HepG2 (cell line): ENCODE data around the gene PFN4. TPM values are rescaled to one million over a fixed set of nuclear protein-coding genes. Genes with fewer than 3 reads are reported as not detected.

ENCODE experiments used
- BRCA1 ChIP-seq: sonication (generic); formaldehyde crosslinking; IDR thresholded peaks from 2 replicates; pipeline ENCODE4 v1.4.0; 2020; ENCODE audit warnings: missing genetic modification reagents
- CBX2 ChIP-seq, 2 experiments: fragments of 200-600 bp in 1 of 2; sonication (generic); formaldehyde crosslinking in 1 of 2; IDR thresholded peaks; 2 replicates each; pipeline versions ENCODE4 v1.7.0 to v1.8.1; 2018 to 2022; ENCODE audit warnings: low read depth in 2 of 2, low read length in 1 of 2, mild to moderate bottlenecking in 1 of 2, missing genetic modification reagents in 1 of 2
- CHD4 ChIP-seq: fragments of 200-600 bp; sonication (generic); IDR thresholded peaks from 2 replicates; pipeline ENCODE4 v1.7.0; 2017; ENCODE audit warnings: mild to moderate bottlenecking, low read length, borderline replicate concordance
- DMAP1 ChIP-seq: IDR thresholded peaks from 2 replicates; pipeline ENCODE4 v1.6.1; 2016
- EZH2 ChIP-seq: conservative IDR thresholded peaks from 2 replicates; pipeline ENCODE4 v1.6.1; 2012; ENCODE audit warnings: mild to moderate bottlenecking, low read depth, low read length, moderate library complexity
- HNF4G ChIP-seq, 2 experiments: sonication (generic) in 1 of 2; formaldehyde crosslinking in 1 of 2; IDR thresholded peaks; 2 replicates each; pipeline versions ENCODE4 v1.4.0 to v1.6.1; 2011 to 2020; ENCODE audit warnings: borderline replicate concordance in 2 of 2, low read depth in 2 of 2, mild to moderate bottlenecking in 2 of 2, low read length in 1 of 2, missing genetic modification reagents in 1 of 2, moderate library complexity in 1 of 2
- KMT2A ChIP-seq: sonication (generic); formaldehyde crosslinking; IDR thresholded peaks from 2 replicates; pipeline ENCODE4 v1.4.0; 2020; ENCODE audit warnings: missing genetic modification reagents
- MED13 ChIP-seq: sonication (generic); formaldehyde crosslinking; IDR thresholded peaks from 2 replicates; pipeline ENCODE4 v1.5.0; 2020; ENCODE audit warnings: missing genetic modification reagents
- NFYB ChIP-seq: sonication (generic); formaldehyde crosslinking; IDR thresholded peaks from 2 replicates; pipeline ENCODE4 v1.4.0; 2020; ENCODE audit warnings: missing genetic modification reagents
- POLR2AphosphoS5 ChIP-seq: IDR thresholded peaks from 2 replicates; pipeline ENCODE4 v1.6.1; 2012; ENCODE audit warnings: low read depth, low read length
- PRMT3 ChIP-seq: sonication (generic); formaldehyde crosslinking; IDR thresholded peaks from 2 replicates; pipeline ENCODE4 v1.8.1; 2022; ENCODE audit warnings: low read depth, mild to moderate bottlenecking, moderate library complexity, missing genetic modification reagents, borderline replicate concordance
- RBFOX2 ChIP-seq: fragments of 200-400 bp; formaldehyde crosslinking; IDR thresholded peaks from 2 replicates; pipeline ENCODE4 v1.6.1; 2017; ENCODE audit warnings: low read depth, mild to moderate bottlenecking, low read length
- TEAD3 ChIP-seq: optimal IDR thresholded peaks from 2 replicates; pipeline ENCODE3; 2016; ENCODE audit warnings: borderline replicate concordance
- TP53 ChIP-seq: sonication (generic); formaldehyde crosslinking; conservative IDR thresholded peaks from 2 replicates; pipeline ENCODE4 v1.4.0; 2020; ENCODE audit warnings: missing genetic modification reagents
- YEATS2 ChIP-seq: sonication (generic); formaldehyde crosslinking; IDR thresholded peaks from 2 replicates; pipeline ENCODE4 v1.4.0; 2020; ENCODE audit warnings: missing genetic modification reagents, borderline replicate concordance
- ZBTB7A ChIP-seq: sonication (generic); formaldehyde crosslinking; IDR thresholded peaks from 2 replicates; pipeline ENCODE4 v1.8.0; 2022; ENCODE audit warnings: mild to moderate bottlenecking, missing genetic modification reagents
- ZNF12 ChIP-seq: sonication (generic); formaldehyde crosslinking; IDR thresholded peaks from 2 replicates; pipeline ENCODE4 v1.5.0; 2020; ENCODE audit warnings: missing genetic modification reagents
- ZNF317 ChIP-seq: sonication (generic); formaldehyde crosslinking; IDR thresholded peaks from 2 replicates; pipeline ENCODE4 v1.5.0; 2020; ENCODE audit warnings: mild to moderate bottlenecking, missing genetic modification reagents
- ZNF547 ChIP-seq: sonication (generic); formaldehyde crosslinking; IDR thresholded peaks from 2 replicates; pipeline ENCODE4 v1.5.1; 2020; ENCODE audit warnings: mild to moderate bottlenecking, missing genetic modification reagents
- ZNF629 ChIP-seq: sonication (generic); formaldehyde crosslinking; conservative IDR thresholded peaks from 2 replicates; pipeline ENCODE4 v1.5.0; 2020; ENCODE audit warnings: missing genetic modification reagents
- ZNF660 ChIP-seq: sonication (generic); formaldehyde crosslinking; IDR thresholded peaks from 2 replicates; pipeline ENCODE4 v1.5.1; 2020; ENCODE audit warnings: mild to moderate bottlenecking, low read depth, missing genetic modification reagents, borderline replicate concordance
- ZNF891 ChIP-seq: sonication (generic); formaldehyde crosslinking; IDR thresholded peaks from 2 replicates; pipeline ENCODE4 v1.5.0; 2020; ENCODE audit warnings: mild to moderate bottlenecking, missing genetic modification reagents
- polyA plus RNA-seq, 8 experiments: library from polyadenylated mRNA; depleted of rRNA in 3 of 8; stranded (reverse) in 7 of 8; unstranded in 1 of 8; fragments of >200 nt; fragmentation: Illumina TruSeq in 4 of 8; extraction: Trizol in 4 of 8; gene quantifications; 2 replicates each; pipeline versions ENCODE4 v1.2.1 to v1.2.3, GENCODE V29; 2011 to 2016; ENCODE audit warnings: low read depth in 4 of 8, missing spikeins in 1 of 8, mixed read lengths in 1 of 8; ENCODE audit not compliant: insufficient read depth in 1 of 8
- total RNA-seq, 5 experiments: library from RNA; depleted of rRNA; stranded (reverse); fragments of >200 nt; fragmentation: Illumina TruSeq; extraction: Trizol; gene quantifications; 2 replicates each; pipeline ENCODE4 v1.2.3, GENCODE V29; 2016; ENCODE audit warnings: low read depth in 1 of 5
- TF ChIP-seq, protein P1 (sequence below): sonication (generic); formaldehyde crosslinking; IDR thresholded peaks from 2 replicates; pipeline ENCODE4 v1.4.0; 2020; ENCODE audit warnings: low read depth, missing genetic modification reagents
- TF ChIP-seq, protein P2 (sequence below): fragments of 450-650 bp; IDR thresholded peaks from 2 replicates; pipeline ENCODE4 v1.6.1; 2017; ENCODE audit warnings: mild to moderate bottlenecking

Gene PFN4
- total and polyA plus RNA-seq, 2 of the 13 experiments (the other 11 are each of a cell fraction or from before 2014, with no cell fraction given) = 0.12 to 0.20 TPM

DNA sequence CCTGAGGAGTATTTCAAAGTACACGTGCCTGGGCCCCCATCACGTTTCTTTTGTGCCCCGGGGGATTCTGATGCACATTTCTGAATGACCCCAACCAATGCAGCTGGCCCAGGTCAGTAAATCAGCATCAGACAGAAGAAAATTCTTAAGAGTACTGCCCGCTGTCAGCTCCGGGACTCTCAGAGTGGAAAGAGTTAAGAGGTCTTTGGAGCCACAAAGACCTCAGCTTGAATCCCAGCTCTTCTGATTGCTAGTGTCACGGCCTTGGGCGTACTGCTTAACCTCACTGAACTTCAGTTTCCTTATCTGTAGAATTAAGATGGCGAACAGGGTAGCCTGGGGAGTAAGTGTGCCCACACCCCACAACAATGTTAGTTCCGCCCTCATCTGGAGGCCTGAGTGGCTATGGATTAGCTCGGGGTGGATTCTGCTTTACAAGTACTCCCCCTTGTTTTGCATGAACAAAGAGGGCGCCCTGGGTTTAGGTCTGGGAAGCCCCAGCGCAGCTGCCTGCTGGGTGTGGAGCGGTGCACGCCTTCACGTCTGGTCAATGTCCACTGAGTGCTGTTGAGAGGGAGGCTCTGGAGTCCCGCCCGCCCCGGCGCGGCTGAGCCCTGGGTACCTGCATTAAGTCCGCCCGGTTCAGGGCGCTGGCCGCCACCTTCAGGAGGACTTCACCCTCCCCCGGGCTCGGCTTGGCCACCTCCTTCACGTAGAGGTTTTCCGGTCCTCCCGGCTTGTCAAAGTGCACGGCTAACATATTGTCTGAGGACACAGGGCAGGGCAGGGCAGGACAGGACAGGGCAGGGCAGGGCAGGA is 39.4 kb downstream of the PFN4 start (continued):
- no peak for TF ChIP-seq PRMT3
- peak; percentile 85; the same call in 1 of the 2 replicates for TF ChIP-seq DMAP1 (CRISPR knock-in tag)
- TF ChIP-seq, protein P1, sequence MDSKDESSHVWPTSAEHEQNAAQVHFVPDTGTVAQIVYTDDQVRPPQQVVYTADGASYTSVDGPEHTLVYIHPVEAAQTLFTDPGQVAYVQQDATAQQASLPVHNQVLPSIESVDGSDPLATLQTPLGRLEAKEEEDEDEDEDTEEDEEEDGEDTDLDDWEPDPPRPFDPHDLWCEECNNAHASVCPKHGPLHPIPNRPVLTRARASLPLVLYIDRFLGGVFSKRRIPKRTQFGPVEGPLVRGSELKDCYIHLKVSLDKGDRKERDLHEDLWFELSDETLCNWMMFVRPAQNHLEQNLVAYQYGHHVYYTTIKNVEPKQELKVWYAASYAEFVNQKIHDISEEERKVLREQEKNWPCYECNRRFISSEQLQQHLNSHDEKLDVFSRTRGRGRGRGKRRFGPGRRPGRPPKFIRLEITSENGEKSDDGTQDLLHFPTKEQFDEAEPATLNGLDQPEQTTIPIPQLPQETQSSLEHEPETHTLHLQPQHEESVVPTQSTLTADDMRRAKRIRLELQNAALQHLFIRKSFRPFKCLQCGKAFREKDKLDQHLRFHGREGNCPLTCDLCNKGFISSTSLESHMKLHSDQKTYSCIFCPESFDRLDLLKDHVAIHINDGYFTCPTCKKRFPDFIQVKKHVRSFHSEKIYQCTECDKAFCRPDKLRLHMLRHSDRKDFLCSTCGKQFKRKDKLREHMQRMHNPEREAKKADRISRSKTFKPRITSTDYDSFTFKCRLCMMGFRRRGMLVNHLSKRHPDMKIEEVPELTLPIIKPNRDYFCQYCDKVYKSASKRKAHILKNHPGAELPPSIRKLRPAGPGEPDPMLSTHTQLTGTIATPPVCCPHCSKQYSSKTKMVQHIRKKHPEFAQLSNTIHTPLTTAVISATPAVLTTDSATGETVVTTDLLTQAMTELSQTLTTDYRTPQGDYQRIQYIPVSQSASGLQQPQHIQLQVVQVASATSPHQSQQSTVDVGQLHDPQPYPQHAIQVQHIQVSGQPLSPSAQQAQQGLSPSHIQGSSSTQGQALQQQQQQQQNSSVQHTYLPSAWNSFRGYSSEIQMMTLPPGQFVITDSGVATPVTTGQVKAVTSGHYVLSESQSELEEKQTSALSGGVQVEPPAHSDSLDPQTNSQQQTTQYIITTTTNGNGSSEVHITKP = peak; percentile 74; the same call in 1 of the 2 replicates
- peak; percentile 83 for TF ChIP-seq KMT2A (CRISPR knock-in tag)
- peak; percentile 93 for TF ChIP-seq RBFOX2
- peak; percentile 85 for TF ChIP-seq HNF4G (IDR thresholded peaks at IDR 0.05; ENCODE audit: borderline replicate concordance, low read depth, low read length)
- TF ChIP-seq HNF4G (CRISPR knock-in tag; IDR thresholded peaks at IDR 0.05; ENCODE audit: borderline replicate concordance, low read depth) = peak; percentile 77
- TF ChIP-seq ZNF660 (CRISPR knock-in tag) = no peak
- TF ChIP-seq TP53 (CRISPR knock-in tag) = no peak
- 0 out of 2 replicates have a peak, but pooled peaks have one; percentile 10 for TF ChIP-seq NFYB (CRISPR knock-in tag)
- no peak for TF ChIP-seq MED13 (CRISPR knock-in tag)
- TF ChIP-seq ZNF317 (CRISPR knock-in tag) = 0 out of 2 replicates have a peak, but pooled peaks have one; percentile 14
- no peak for TF ChIP-seq CHD4
- no peak for TF ChIP-seq BRCA1
- TF ChIP-seq ZNF12 (CRISPR knock-in tag) = peak; percentile 44; the same call in 1 of the 2 replicates
- peak; percentile 61 for TF ChIP-seq TEAD3 (CRISPR knock-in tag)
- peak; percentile 33; the same call in 1 of the 2 replicates for TF ChIP-seq ZNF629
- TF ChIP-seq, protein P2, sequence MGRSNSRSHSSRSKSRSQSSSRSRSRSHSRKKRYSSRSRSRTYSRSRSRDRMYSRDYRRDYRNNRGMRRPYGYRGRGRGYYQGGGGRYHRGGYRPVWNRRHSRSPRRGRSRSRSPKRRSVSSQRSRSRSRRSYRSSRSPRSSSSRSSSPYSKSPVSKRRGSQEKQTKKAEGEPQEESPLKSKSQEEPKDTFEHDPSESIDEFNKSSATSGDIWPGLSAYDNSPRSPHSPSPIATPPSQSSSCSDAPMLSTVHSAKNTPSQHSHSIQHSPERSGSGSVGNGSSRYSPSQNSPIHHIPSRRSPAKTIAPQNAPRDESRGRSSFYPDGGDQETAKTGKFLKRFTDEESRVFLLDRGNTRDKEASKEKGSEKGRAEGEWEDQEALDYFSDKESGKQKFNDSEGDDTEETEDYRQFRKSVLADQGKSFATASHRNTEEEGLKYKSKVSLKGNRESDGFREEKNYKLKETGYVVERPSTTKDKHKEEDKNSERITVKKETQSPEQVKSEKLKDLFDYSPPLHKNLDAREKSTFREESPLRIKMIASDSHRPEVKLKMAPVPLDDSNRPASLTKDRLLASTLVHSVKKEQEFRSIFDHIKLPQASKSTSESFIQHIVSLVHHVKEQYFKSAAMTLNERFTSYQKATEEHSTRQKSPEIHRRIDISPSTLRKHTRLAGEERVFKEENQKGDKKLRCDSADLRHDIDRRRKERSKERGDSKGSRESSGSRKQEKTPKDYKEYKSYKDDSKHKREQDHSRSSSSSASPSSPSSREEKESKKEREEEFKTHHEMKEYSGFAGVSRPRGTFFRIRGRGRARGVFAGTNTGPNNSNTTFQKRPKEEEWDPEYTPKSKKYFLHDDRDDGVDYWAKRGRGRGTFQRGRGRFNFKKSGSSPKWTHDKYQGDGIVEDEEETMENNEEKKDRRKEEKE = no peak
- no peak for TF ChIP-seq EZH2
- peak; percentile 94; the same call in 1 of the 2 replicates for TF ChIP-seq ZBTB7A
- no peak for TF ChIP-seq CBX2 (IDR thresholded peaks at IDR 0.05; ENCODE audit: low read depth, low read length)
- TF ChIP-seq CBX2 (CRISPR knock-in tag; IDR thresholded peaks at IDR 0.05; ENCODE audit: low read depth) = peak; percentile 82; the same call in 1 of the 2 replicates
- TF ChIP-seq ZNF547 (CRISPR knock-in tag) = peak; percentile 93; the same call in 1 of the 2 replicates
- no peak; the same call in 1 of the 2 replicates for TF ChIP-seq ZNF891 (CRISPR knock-in tag)
- TF ChIP-seq YEATS2 (CRISPR knock-in tag) = peak; percentile 76
- peak; percentile 65 for TF ChIP-seq POLR2AphosphoS5
